ENCODE data around the gene FER.

DNA sequence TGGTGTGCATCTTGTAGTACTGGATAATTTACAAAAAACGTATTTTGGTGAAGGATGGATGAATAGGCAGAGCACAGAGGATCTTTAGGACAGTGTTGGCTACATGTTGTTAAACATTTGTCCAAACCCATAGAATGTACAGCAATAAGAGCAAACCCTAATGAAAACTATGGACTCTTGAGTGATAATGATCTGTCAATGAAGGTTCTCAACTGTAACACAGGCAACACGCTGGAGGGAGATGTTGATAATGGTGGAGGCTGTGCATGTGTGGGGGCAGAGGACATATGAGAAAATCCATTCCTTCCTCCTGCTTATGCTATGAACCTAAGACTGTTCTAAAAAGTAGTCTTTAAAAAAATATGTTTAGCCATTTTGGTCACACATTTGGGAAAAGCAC is 194.0 kb downstream of the FER start:
- TF ChIP-seq, protein P1, sequence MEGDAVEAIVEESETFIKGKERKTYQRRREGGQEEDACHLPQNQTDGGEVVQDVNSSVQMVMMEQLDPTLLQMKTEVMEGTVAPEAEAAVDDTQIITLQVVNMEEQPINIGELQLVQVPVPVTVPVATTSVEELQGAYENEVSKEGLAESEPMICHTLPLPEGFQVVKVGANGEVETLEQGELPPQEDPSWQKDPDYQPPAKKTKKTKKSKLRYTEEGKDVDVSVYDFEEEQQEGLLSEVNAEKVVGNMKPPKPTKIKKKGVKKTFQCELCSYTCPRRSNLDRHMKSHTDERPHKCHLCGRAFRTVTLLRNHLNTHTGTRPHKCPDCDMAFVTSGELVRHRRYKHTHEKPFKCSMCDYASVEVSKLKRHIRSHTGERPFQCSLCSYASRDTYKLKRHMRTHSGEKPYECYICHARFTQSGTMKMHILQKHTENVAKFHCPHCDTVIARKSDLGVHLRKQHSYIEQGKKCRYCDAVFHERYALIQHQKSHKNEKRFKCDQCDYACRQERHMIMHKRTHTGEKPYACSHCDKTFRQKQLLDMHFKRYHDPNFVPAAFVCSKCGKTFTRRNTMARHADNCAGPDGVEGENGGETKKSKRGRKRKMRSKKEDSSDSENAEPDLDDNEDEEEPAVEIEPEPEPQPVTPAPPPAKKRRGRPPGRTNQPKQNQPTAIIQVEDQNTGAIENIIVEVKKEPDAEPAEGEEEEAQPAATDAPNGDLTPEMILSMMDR (conservative IDR thresholded peaks at IDR 0.05; ENCODE audit: low read depth, low read length), result no peak
- TF ChIP-seq EZH2 (IDR thresholded peaks at IDR 0.05; ENCODE audit: borderline replicate concordance, low read depth, low read length, poor library complexity, severe bottlenecking), result no peak

Measured in A673 (cell line).